H1 (cell line): ENCODE results near the gene PET117. TPM values are rescaled to one million over a fixed set of nuclear protein-coding genes. Genes with fewer than 3 reads are reported as not detected.

Experiments used
- CHD7 ChIP-seq: fragments of 300-600 bp; sonication (generic); IDR thresholded peaks from 2 replicates; pipeline ENCODE4 v1.7.1; 2012; ENCODE audit warnings: low read length, moderate library complexity, mild to moderate bottlenecking, inconsistent platforms; ENCODE audit not compliant: insufficient replicate concordance
- polyA plus RNA-seq, 7 experiments: library from polyadenylated mRNA; depleted of rRNA in 3 of 7; stranded (reverse) in 5 of 7; unstranded in 2 of 7; fragments of >200 nt in 5 of 7; fragments of 200-250 nt in 2 of 7; gene quantifications; 1 replicate in 5 of 7; 2 replicates in 1 of 7; 4 replicates in 1 of 7; pipeline versions ENCODE4 v1.2.1 to v1.2.3, GENCODE V29; 2011 to 2013; ENCODE audit warnings: missing spikeins in 2 of 7, mixed read lengths in 2 of 7
- total RNA-seq: library from RNA; stranded (reverse); fragmentation: NEBNext Ultra II Directional; extraction: Animal tissue kit (Norgen Biotek cat#: 25700); gene quantifications from 2 replicates; pipeline ENCODE4 v1.2.1, GENCODE V29; 2021

Gene PET117
- total and polyA plus RNA-seq, 2 of the 8 experiments (the other 6 are each of a cell fraction or from before 2014, with no cell fraction given), result 9.1 to 23.8 TPM

- no peak for TF ChIP-seq CHD7
Measured at GRCh38 chr20:18090477-18090876, 47.2 kb upstream of the PET117 start (continued).
